ENCODE measurements around the gene OSMR.

Gene OSMR

GRCh38 chr5:38931731-38932130 lies 85.9 kb downstream of the OSMR start:
- WGBS = 98% methylated on average over 4 of the region's 4 CpGs
- Histone ChIP-seq H3K4me3 (ENCODE audit: low read length) (no peak overlapping the region), H3K27ac (ENCODE audit: low read depth, low read length) (no peak overlapping the region), H3K27me3 (ENCODE audit: insufficient read depth, low read length) (no peaks in the 10 kb centered on the region), H3K4me1 (ENCODE audit: insufficient read depth, low read length) (no peaks in the 10 kb centered on the region), H3K9ac (ENCODE audit: low read depth, low read length) (no peak overlapping the region), H3K9me3 (ENCODE audit: insufficient read depth, low read depth, low read length) (no peaks in the 10 kb centered on the region), H3K36me3 (ENCODE audit: insufficient read depth, low read length) (no peaks in the 10 kb centered on the region)

GRCh38 chr5:38932854-38933408 lies 87.1 kb downstream of the OSMR start:
- no peaks in the 10 kb centered on the region for H3K36me3 ChIP-seq (ENCODE audit: insufficient read depth, low read length)
- no peak overlapping the region for H3K4me3 ChIP-seq (ENCODE audit: low read length)
- WGBS = 88% methylated on average over 4 of the region's 4 CpGs
- H3K27ac ChIP-seq (ENCODE audit: low read depth, low read length) = no peak overlapping the region
- H3K9me3 ChIP-seq (ENCODE audit: insufficient read depth, low read depth, low read length) = no peaks in the 10 kb centered on the region
- H3K4me1 ChIP-seq (ENCODE audit: insufficient read depth, low read length) = no peaks in the 10 kb centered on the region
- H3K27me3 ChIP-seq (ENCODE audit: insufficient read depth, low read length) = no peaks in the 10 kb centered on the region
- H3K9ac ChIP-seq (ENCODE audit: low read depth, low read length) = no peak overlapping the region

- no CpG with 5 or more reads among the region's 1 CpG for WGBS
- H3K27me3 ChIP-seq (ENCODE audit: insufficient read depth, low read length) = no peaks in the 10 kb centered on the region
Observed at GRCh38 chr5:38935437-38935836, 89.6 kb downstream of the OSMR start.

GRCh38 chr5:38936269-38936668 lies 90.5 kb downstream of the OSMR start:
- WGBS = 100% methylated on average over 5 of the region's 6 CpGs
- no peaks in the 10 kb centered on the region for H3K4me1 ChIP-seq (ENCODE audit: insufficient read depth, low read length)
- H3K4me3 ChIP-seq (ENCODE audit: low read length) = no peak overlapping the region
- no peaks in the 10 kb centered on the region for H3K27me3 ChIP-seq (ENCODE audit: insufficient read depth, low read length)
- no peaks in the 10 kb centered on the region for H3K9me3 ChIP-seq (ENCODE audit: insufficient read depth, low read depth, low read length)
- no peak overlapping the region for H3K9ac ChIP-seq (ENCODE audit: low read depth, low read length)
- H3K27ac ChIP-seq (ENCODE audit: low read depth, low read length) = no peak overlapping the region
- H3K36me3 ChIP-seq (ENCODE audit: insufficient read depth, low read length) = peaks cover 15% of the 10 kb centered on the region

More at GRCh38 chr5:38935437-38935836, 89.6 kb downstream of the OSMR start:
- Histone ChIP-seq H3K27ac (ENCODE audit: low read depth, low read length) (no peak overlapping the region), H3K4me1 (ENCODE audit: insufficient read depth, low read length) (no peaks in the 10 kb centered on the region), H3K9me3 (ENCODE audit: insufficient read depth, low read depth, low read length) (no peaks in the 10 kb centered on the region), H3K9ac (ENCODE audit: low read depth, low read length) (no peak overlapping the region), H3K4me3 (ENCODE audit: low read length) (no peak overlapping the region), H3K36me3 (ENCODE audit: insufficient read depth, low read length) (peaks cover 8% of the 10 kb centered on the region)

- Histone ChIP-seq H3K4me1 (ENCODE audit: insufficient read depth, low read length) (no peaks in the 10 kb centered on the region), H3K27ac (ENCODE audit: low read depth, low read length) (no peak overlapping the region), H3K9ac (ENCODE audit: low read depth, low read length) (no peak overlapping the region), H3K27me3 (ENCODE audit: insufficient read depth, low read length) (no peaks in the 10 kb centered on the region), H3K4me3 (ENCODE audit: low read length) (no peak overlapping the region), H3K9me3 (ENCODE audit: insufficient read depth, low read depth, low read length) (no peaks in the 10 kb centered on the region), H3K36me3 (ENCODE audit: insufficient read depth, low read length) (peaks cover 36% of the 10 kb centered on the region)
- 75% methylated on average over 1 of the region's 1 CpG for WGBS
Observed at GRCh38 chr5:38938424-38938823, 92.6 kb downstream of the OSMR start.

- Histone ChIP-seq H3K36me3 (ENCODE audit: insufficient read depth, low read length) (peaks cover 41% of the 10 kb centered on the region), H3K9me3 (ENCODE audit: insufficient read depth, low read depth, low read length) (no peaks in the 10 kb centered on the region)
Observed at GRCh38 chr5:38938973-38939372, 93.2 kb downstream of the OSMR start.

GRCh38 chr5:38940230-38940858 lies 94.5 kb downstream of the OSMR start:
- no peaks in the 10 kb centered on the region for H3K9me3 ChIP-seq (ENCODE audit: insufficient read depth, low read depth, low read length)
- H3K4me1 ChIP-seq (ENCODE audit: insufficient read depth, low read length) = no peaks in the 10 kb centered on the region
- H3K27me3 ChIP-seq (ENCODE audit: insufficient read depth, low read length) = no peaks in the 10 kb centered on the region
- H3K9ac ChIP-seq (ENCODE audit: low read depth, low read length) = no peak overlapping the region
- H3K27ac ChIP-seq (ENCODE audit: low read depth, low read length) = no peak overlapping the region
- peaks cover 55% of the 10 kb centered on the region for H3K36me3 ChIP-seq (ENCODE audit: insufficient read depth, low read length)
- WGBS = 94% methylated on average over 2 of the region's 2 CpGs
- H3K4me3 ChIP-seq (ENCODE audit: low read length) = no peak overlapping the region

More at GRCh38 chr5:38938973-38939372, 93.2 kb downstream of the OSMR start:
- no peak overlapping the region for H3K9ac ChIP-seq (ENCODE audit: low read depth, low read length)
- WGBS = 85% methylated on average over 1 of the region's 1 CpG
- H3K27me3 ChIP-seq (ENCODE audit: insufficient read depth, low read length) = no peaks in the 10 kb centered on the region
- H3K4me1 ChIP-seq (ENCODE audit: insufficient read depth, low read length) = no peaks in the 10 kb centered on the region
- no peak overlapping the region for H3K27ac ChIP-seq (ENCODE audit: low read depth, low read length)
- no peak overlapping the region for H3K4me3 ChIP-seq (ENCODE audit: low read length)

- Histone ChIP-seq H3K4me3 (ENCODE audit: low read length) (no peak overlapping the region), H3K9me3 (ENCODE audit: insufficient read depth, low read depth, low read length) (no peaks in the 10 kb centered on the region), H3K9ac (ENCODE audit: low read depth, low read length) (no peak overlapping the region), H3K27me3 (ENCODE audit: insufficient read depth, low read length) (no peaks in the 10 kb centered on the region), H3K27ac (ENCODE audit: low read depth, low read length) (no peak overlapping the region), H3K36me3 (ENCODE audit: insufficient read depth, low read length) (peaks cover 70% of the 10 kb centered on the region), H3K4me1 (ENCODE audit: insufficient read depth, low read length) (no peaks in the 10 kb centered on the region)
- WGBS = 100% methylated on average over 1 of the region's 2 CpGs
Observed at GRCh38 chr5:38941912-38942311, 96.1 kb downstream of the OSMR start.

GRCh38 chr5:38944282-38944681 lies 98.5 kb downstream of the OSMR start:
- WGBS = 96% methylated on average over 3 of the region's 4 CpGs
- peaks cover 87% of the 10 kb centered on the region for H3K36me3 ChIP-seq (ENCODE audit: insufficient read depth, low read length)
- H3K4me3 ChIP-seq (ENCODE audit: low read length) = no peak overlapping the region
- no peaks in the 10 kb centered on the region for H3K9me3 ChIP-seq (ENCODE audit: insufficient read depth, low read depth, low read length)
- no peaks in the 10 kb centered on the region for H3K27me3 ChIP-seq (ENCODE audit: insufficient read depth, low read length)
- no peak overlapping the region for H3K9ac ChIP-seq (ENCODE audit: low read depth, low read length)
- H3K4me1 ChIP-seq (ENCODE audit: insufficient read depth, low read length) = no peaks in the 10 kb centered on the region
- no peak overlapping the region for H3K27ac ChIP-seq (ENCODE audit: low read depth, low read length)

GRCh38 chr5:38948501-38948900 lies 102.7 kb downstream of the OSMR start:
- H3K27ac ChIP-seq (ENCODE audit: low read depth, low read length) = no peak overlapping the region
- peaks cover 98% of the 10 kb centered on the region for H3K36me3 ChIP-seq (ENCODE audit: insufficient read depth, low read length)
- no peaks in the 10 kb centered on the region for H3K9me3 ChIP-seq (ENCODE audit: insufficient read depth, low read depth, low read length)
- no peak overlapping the region for H3K9ac ChIP-seq (ENCODE audit: low read depth, low read length)
- no peak overlapping the region for H3K4me3 ChIP-seq (ENCODE audit: low read length)
- H3K27me3 ChIP-seq (ENCODE audit: insufficient read depth, low read length) = no peaks in the 10 kb centered on the region
- H3K4me1 ChIP-seq (ENCODE audit: insufficient read depth, low read length) = no peaks in the 10 kb centered on the region

- H3K4me3 ChIP-seq (ENCODE audit: low read length) = no peak overlapping the region
- no peaks in the 10 kb centered on the region for H3K4me1 ChIP-seq (ENCODE audit: insufficient read depth, low read length)
- no peaks in the 10 kb centered on the region for H3K9me3 ChIP-seq (ENCODE audit: insufficient read depth, low read depth, low read length)
- WGBS = 100% methylated on average over 1 of the region's 4 CpGs
- no peak overlapping the region for H3K9ac ChIP-seq (ENCODE audit: low read depth, low read length)
- H3K27ac ChIP-seq (ENCODE audit: low read depth, low read length) = no peak overlapping the region
- peaks cover 100% of the 10 kb centered on the region for H3K36me3 ChIP-seq (ENCODE audit: insufficient read depth, low read length)
- H3K27me3 ChIP-seq (ENCODE audit: insufficient read depth, low read length) = no peaks in the 10 kb centered on the region
Observed at GRCh38 chr5:38953426-38954012, 107.7 kb downstream of the OSMR start.
